K562 (cell line): ENCODE measurements around the gene CELSR1. TPM values are rescaled to one million over a fixed set of nuclear protein-coding genes. Genes with fewer than 3 reads are reported as not detected.

ENCODE experiments used
- ETV5 ChIP-seq: sonication (generic); formaldehyde crosslinking; IDR thresholded peaks from 2 replicates; pipeline ENCODE4 v1.4.0; 2020; ENCODE audit warnings: low read depth, mild to moderate bottlenecking, missing genetic modification reagents
- HMGN3 ChIP-seq: IDR thresholded peaks from 2 replicates; pipeline ENCODE4 v1.6.1; 2011; ENCODE audit warnings: borderline replicate concordance, low read depth, mild to moderate bottlenecking, mixed read lengths, low read length; ENCODE audit not compliant: insufficient read length; ENCODE audit errors: extremely low read depth
- SMARCA4 ChIP-seq: fragments of 450-650 bp; IDR thresholded peaks from 2 replicates; pipeline ENCODE4 v1.6.1; 2016
- TGIF2 ChIP-seq: sonication (generic); formaldehyde crosslinking; IDR thresholded peaks from 2 replicates; pipeline ENCODE4 v1.8.1; 2022; ENCODE audit warnings: mild to moderate bottlenecking, missing genetic modification reagents, moderate library complexity
- ZNF347 ChIP-seq: fragments of 450-650 bp; formaldehyde crosslinking; IDR thresholded peaks from 2 replicates; pipeline ENCODE4 v1.4.0; 2020; ENCODE audit warnings: low read depth, mild to moderate bottlenecking, moderate library complexity
- polyA plus RNA-seq, 8 experiments: library from polyadenylated mRNA; depleted of rRNA in 4 of 8; stranded (reverse) in 5 of 8; unstranded in 3 of 8; fragments of >200 nt; fragmentation: Nextera tagmentation in 2 of 8; fragmentation: Illumina TruSeq in 1 of 8; extraction: Ambion mirVana in 2 of 8; extraction: Trizol in 1 of 8; gene quantifications; 2 replicates each; pipeline versions ENCODE4 v1.2.1 to v1.2.3, GENCODE V29; 2011 to 2014; ENCODE audit warnings: inconsistent platforms in 1 of 8, missing spikeins in 1 of 8
- total RNA-seq, 7 experiments: library from RNA; depleted of rRNA in 6 of 7; stranded (reverse); fragments of >200 nt in 6 of 7; fragmentation: Illumina TruSeq in 2 of 7; extraction: Trizol in 2 of 7; gene quantifications; 2 replicates each; pipeline versions ENCODE4 v1.2.1 to v1.2.3, GENCODE V29; 2011 to 2021; ENCODE audit warnings: low replicate concordance in 1 of 7
- TF ChIP-seq, protein P1 (sequence below): fragments of 450-650 bp; IDR thresholded peaks from 2 replicates; pipeline ENCODE4 v1.6.1; 2016; ENCODE audit warnings: low read depth

Gene CELSR1
- total and polyA plus RNA-seq, 9 of the 15 experiments (the other 6 are each of a cell fraction or from before 2014, with no cell fraction given) = under 0.01 to 0.09 TPM; not detected in 7

DNA sequence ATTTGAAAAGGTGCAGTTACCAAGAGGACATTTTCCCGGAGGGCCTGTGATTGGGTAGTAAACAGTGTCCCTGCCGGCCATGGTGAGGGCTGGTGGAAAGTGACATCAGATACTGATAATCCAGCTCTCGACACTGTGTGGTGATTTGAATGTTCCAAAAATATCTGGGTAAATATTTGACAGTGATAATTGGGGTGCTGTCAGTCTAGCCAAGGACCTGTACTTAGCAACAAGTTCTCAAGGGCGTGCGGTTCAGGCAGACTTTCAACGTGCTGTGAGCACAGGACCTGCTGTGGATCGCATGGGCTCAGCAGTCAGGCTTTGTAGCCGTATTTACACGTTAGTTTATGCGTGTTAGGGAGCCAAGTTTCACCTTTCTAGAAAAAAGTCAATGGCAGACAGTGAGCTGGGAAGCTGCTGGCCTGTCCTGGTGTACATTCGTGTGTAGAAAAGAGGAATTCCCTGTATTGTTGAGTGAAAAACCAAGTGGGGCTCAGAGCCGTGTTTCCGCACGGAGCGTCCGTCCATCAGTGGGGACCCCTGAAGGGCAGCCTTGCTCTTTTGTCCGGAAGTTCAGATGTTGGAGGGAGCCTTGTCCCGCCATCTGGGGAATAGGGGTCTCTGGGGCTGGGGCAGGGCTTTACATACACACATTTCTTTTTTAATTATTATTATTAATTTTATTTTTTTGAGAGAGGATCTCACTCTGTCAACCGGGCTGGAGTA lies 190.6 kb downstream of the CELSR1 start (continued):
- TF ChIP-seq ETV5 (no peak), SMARCA4 (no peak), ZNF347 (no peak), TGIF2 (no peak), HMGN3 (no peak)
- TF ChIP-seq, protein P1, sequence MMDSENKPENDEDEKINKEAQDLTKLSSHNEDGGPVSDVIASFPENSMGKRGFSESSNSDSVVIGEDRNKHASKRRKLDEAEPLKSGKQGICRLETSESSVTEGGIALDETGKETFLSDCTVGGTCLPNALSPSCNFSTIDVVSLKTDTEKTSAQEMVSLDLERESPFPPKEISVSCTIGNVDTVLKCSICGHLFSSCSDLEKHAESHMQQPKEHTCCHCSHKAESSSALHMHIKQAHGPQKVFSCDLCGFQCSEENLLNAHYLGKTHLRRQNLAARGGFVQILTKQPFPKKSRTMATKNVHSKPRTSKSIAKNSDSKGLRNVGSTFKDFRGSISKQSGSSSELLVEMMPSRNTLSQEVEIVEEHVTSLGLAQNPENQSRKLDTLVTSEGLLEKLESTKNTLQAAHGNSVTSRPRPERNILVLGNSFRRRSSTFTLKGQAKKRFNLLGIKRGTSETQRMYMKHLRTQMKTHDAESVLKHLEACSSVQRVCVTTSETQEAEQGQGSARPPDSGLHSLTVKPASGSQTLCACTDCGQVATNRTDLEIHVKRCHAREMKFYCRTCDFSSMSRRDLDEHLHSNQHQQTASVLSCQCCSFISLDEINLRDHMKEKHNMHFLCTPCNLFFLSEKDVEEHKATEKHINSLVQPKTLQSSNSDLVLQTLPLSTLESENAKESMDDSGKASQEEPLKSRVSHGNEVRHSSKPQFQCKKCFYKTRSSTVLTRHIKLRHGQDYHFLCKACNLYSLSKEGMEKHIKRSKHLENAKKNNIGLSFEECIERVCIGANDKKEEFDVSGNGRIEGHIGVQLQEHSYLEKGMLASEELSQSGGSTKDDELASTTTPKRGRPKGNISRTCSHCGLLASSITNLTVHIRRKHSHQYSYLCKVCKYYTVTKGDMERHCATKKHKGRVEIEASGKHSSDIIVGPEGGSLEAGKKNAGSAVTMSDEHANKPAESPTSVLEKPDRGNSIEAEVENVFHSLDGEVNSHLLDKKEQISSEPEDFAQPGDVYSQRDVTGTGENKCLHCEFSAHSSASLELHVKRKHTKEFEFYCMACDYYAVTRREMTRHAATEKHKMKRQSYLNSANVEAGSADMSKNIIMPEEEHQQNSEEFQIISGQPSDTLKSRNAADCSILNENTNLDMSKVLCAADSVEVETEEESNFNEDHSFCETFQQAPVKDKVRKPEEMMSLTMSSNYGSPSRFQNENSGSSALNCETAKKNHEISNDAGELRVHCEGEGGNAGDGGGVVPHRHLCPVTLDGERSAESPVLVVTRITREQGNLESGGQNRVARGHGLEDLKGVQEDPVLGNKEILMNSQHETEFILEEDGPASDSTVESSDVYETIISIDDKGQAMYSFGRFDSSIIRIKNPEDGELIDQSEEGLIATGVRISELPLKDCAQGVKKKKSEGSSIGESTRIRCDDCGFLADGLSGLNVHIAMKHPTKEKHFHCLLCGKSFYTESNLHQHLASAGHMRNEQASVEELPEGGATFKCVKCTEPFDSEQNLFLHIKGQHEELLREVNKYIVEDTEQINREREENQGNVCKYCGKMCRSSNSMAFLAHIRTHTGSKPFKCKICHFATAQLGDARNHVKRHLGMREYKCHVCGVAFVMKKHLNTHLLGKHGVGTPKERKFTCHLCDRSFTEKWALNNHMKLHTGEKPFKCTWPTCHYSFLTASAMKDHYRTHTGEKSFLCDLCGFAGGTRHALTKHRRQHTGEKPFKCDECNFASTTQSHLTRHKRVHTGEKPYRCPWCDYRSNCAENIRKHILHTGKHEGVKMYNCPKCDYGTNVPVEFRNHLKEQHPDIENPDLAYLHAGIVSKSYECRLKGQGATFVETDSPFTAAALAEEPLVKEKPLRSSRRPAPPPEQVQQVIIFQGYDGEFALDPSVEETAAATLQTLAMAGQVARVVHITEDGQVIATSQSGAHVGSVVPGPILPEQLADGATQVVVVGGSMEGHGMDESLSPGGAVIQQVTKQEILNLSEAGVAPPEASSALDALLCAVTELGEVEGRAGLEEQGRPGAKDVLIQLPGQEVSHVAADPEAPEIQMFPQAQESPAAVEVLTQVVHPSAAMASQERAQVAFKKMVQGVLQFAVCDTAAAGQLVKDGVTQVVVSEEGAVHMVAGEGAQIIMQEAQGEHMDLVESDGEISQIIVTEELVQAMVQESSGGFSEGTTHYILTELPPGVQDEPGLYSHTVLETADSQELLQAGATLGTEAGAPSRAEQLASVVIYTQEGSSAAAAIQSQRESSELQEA = no peak
